HG03565 (cell line): ENCODE measurements around the gene NCF2.
A peak's percentile ranks its signal among the peaks of the same experiment; 100 is the strongest.
"Not testable (repeated sequence)": the region's sequence is repeated elsewhere in the genome, so short reads cannot be mapped to it uniquely, and the experiment has no call there.

Source experiments
- ATAC-seq: cut with Tn5 transposase; IDR thresholded peaks from one replicate; pipeline ENCODE4 v1.9.1; 2021; ENCODE audit warnings: mild to moderate bottlenecking, moderate library complexity; ENCODE audit not compliant: unreplicated experiment

NCF2 gene

GRCh38 chr1:183590244-183591191 is at the start of gene NCF2:
Gene NCF2 (minus strand): TSS chr1:183590459. CDS start chr1:183590329, 130 bp downstream.
- ATAC-seq: peak; percentile 70

- no peak for ATAC-seq
These were observed 48.6 kb upstream of the NCF2 start for GRCh38 chr1:183638649-183639387.

GRCh38 chr1:183636783-183637182 is 46.5 kb upstream of the NCF2 start:
- no peak for ATAC-seq

GRCh38 chr1:183636334-183636682 is 46.0 kb upstream of the NCF2 start:
- ATAC-seq: no peak

GRCh38 chr1:183635606-183636333 is 45.5 kb upstream of the NCF2 start, which contains the start of gene ARPC5:
Gene ARPC5 (minus strand): TSS chr1:183635783. CDS start chr1:183635659, 124 bp downstream.
- ATAC-seq: peak; percentile 74

GRCh38 chr1:183635099-183635605 is 44.9 kb upstream of the NCF2 start:
- ATAC-seq: no peak

- no peak for ATAC-seq
These were observed 44.3 kb upstream of the NCF2 start for GRCh38 chr1:183634429-183635065.

- peak; percentile 42 for ATAC-seq
These were observed 43.6 kb upstream of the NCF2 start for GRCh38 chr1:183633676-183634343.

GRCh38 chr1:183632964-183633363 is 42.7 kb upstream of the NCF2 start:
- no peak for ATAC-seq

GRCh38 chr1:183632114-183632513 is 41.9 kb upstream of the NCF2 start:
- ATAC-seq: no peak

- no peak for ATAC-seq
These were observed 40.5 kb upstream of the NCF2 start for GRCh38 chr1:183630748-183631147.

GRCh38 chr1:183628537-183628936 is 38.3 kb upstream of the NCF2 start:
- no peak for ATAC-seq

- not testable (repeated sequence) for ATAC-seq
These were observed 36.0 kb upstream of the NCF2 start for GRCh38 chr1:183626236-183626635.

GRCh38 chr1:183622884-183623785 is 32.9 kb upstream of the NCF2 start:
- no peak for ATAC-seq

- no peak for ATAC-seq
These were observed 31.8 kb upstream of the NCF2 start for GRCh38 chr1:183622013-183622412.

GRCh38 chr1:183620311-183620710 is 30.1 kb upstream of the NCF2 start:
- no peak for ATAC-seq

GRCh38 chr1:183619781-183620180 is 29.5 kb upstream of the NCF2 start:
- ATAC-seq: no peak

GRCh38 chr1:183618202-183618601 is 27.9 kb upstream of the NCF2 start:
- not testable (repeated sequence) for ATAC-seq

- not testable (repeated sequence) for ATAC-seq
These were observed 22.7 kb upstream of the NCF2 start for GRCh38 chr1:183612975-183613374.
